Anterior cingulate cortex (tissue), 58 donors: ENCODE measurements around the gene PLCB1.
"Not testable (repeated sequence)": the region's sequence is repeated elsewhere in the genome, so short reads cannot be mapped to it uniquely, and the experiment has no call there.

Experiments used
- DNase-seq, 58 donors: peaks; one replicate each; lab custom pipeline; 2025; lab: John Stamatoyannopoulos, UW

Gene PLCB1

DNA sequence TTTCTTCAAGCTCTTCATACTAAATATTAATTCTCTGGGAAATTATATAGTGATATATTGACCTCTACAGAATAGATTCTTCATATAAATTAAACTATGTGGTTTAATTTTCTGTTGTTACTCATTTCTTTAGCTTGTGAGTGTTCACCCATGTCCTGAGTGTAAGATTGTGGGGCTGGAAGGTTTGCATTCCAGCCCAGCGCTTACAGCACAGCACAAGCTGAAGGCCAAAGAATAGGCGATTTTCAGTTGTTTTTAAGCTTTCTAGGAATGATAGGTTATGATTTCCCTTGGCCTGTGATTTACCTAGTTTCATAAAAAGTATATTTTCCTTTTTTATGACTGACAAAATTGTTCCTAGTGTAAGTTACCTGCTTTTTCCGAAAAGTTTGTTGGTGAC is 194.1 kb downstream of the PLCB1 start:
- DNase-seq = no peak

DNA sequence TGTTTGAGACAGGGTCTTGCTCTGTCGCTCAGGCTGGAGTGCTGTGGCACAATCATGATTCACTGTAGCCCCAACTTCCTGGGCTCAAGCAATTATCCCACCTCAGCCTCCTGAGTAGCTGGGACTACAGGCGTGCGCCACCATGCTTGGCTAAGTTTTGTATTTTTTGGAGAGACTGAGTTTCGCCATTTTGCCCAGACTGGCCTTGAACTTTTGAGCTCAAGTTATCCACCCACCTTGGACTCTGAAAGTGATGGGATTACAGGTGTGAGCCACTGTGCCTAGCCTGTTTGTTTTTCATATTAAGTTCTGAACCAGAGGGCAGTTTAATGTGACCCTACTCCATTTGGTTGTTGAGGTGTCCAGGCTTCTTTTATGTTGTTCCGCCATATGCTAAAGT is 194.8 kb downstream of the PLCB1 start:
- no peak for DNase-seq

- no peak for DNase-seq
These were observed 196.1 kb downstream of the PLCB1 start for GRCh38 chr20:8328189-8328588.

GRCh38 chr20:8330319-8330784 is 198.3 kb downstream of the PLCB1 start:
- DNase-seq = peak in 3 of 58 donors; percentile 3 to 49 (median 8)

GRCh38 chr20:8330785-8331695 is 199.0 kb downstream of the PLCB1 start:
- no peak for DNase-seq

DNA sequence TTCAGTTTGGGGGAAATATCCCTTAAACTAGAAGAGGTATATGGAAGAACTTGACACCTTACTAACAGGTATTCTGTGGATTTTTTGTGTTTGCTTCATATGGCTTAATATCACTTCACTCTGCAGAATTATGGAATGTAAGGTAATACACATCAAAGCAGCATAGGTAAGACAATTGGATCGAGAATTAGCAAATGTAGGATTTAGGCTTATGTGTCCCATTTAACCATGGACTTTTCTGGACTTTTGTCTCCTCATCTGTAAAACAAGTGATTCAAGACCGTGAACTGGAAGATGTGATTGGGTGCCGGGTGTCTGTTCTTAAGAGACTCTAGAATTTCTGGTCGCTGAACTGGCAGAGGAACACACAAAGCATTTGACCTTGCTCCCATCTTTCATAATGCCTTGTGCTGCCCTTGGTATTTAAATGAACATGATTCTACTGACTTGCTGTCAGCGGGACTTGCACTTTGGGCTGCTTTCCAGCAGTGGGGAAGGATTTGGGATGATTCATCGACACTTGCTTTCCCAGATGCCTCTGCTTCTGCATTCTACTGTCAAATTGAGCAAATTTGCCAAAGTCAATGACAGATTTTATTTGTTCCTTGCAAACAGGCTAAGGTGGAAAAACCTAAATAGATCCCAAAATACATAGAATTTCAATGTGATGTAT is 199.8 kb downstream of the PLCB1 start:
- DNase-seq = peak in 10 of 58 donors; percentile 6 to 37 (median 14)

- no peak for DNase-seq
These were observed 202.6 kb downstream of the PLCB1 start for GRCh38 chr20:8334641-8335040.

DNA sequence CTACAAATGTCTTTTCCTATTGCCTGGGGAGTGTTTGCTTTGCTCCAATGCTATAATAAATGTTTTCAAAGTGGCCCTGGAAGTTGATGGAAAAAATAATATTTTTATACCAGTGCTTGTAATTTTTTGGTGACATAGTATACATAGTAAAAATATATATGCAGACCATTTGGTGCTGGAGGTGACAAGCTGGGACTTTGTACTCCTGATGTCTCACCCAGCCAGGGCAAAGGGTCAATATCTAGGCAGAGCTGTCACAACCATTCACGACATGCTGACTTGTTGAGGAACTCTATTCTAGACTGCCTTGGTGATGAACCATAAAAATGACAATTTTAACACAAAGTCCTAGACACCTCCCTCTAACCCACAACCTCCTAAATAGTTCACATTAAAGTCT is 203.0 kb downstream of the PLCB1 start:
- no peak for DNase-seq

- DNase-seq = no peak
These were observed 203.6 kb downstream of the PLCB1 start for GRCh38 chr20:8335495-8336195.

- DNase-seq = no peak
These were observed 207.3 kb downstream of the PLCB1 start for GRCh38 chr20:8339349-8339748.

GRCh38 chr20:8342391-8342790 is 210.3 kb downstream of the PLCB1 start:
- no peak for DNase-seq

- peak in 24 of 58 donors; percentile 3 to 76 (median 21) for DNase-seq
These were observed 212.0 kb downstream of the PLCB1 start for GRCh38 chr20:8344106-8344505.

GRCh38 chr20:8344631-8345030 is 212.6 kb downstream of the PLCB1 start:
- DNase-seq = no peak

GRCh38 chr20:8346700-8347270 is 214.7 kb downstream of the PLCB1 start:
- DNase-seq = no peak

DNA sequence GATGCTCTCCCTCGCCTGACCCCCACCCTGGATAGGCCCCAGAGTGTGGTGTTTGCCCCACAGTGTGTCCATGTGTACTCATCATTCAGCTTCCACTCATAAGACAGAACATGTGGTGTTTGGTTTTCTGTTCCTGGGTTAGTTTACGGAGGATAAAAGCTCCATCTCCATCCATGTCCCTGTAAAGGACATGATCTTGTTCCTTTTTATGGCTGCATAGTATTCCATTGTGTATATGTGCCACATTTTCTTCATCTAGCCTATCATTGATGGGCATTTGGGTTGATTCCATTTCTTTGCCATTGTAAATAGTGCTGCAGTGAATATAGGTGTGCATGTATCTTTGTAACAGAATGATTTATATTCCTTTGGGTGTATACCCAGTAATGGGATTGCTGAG is 218.2 kb downstream of the PLCB1 start:
- not testable (repeated sequence) for DNase-seq

DNA sequence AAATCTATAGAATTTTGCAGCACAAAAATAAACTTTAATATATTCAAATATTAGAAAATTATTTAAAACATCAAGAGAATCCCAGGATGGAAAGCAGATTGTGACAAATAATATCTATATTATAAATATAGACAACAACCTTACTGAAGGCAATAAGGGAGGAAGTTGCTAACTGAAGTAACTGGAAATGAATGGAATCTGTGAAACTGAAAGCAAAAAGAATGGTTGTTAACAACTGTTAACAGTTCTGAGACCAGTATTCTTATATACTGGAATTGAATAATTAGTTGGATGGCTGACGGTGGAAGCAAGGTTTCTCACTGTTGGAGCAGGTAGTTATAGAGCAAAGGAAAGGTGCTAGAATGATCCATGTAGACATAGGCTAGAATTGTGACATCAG is 220.4 kb downstream of the PLCB1 start:
- DNase-seq = no peak

DNA sequence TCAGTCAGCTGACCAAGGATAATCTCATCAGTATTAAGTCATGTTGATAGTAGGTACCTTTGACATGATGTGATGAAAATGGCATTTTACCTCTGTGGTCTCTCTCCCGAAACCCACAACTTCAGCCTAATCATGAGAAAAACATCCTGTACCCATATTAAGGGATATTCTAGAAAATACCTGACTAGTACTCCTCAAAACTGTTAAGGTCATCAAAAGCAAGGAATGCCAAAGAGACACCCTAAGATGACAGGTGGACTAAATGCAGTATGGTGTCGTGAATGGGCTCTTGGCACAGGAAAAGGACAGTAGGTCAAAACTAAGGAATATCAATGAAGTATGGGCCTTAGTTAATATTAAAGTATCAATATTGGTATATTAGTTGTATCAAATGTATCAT is 221.4 kb downstream of the PLCB1 start:
- DNase-seq = no peak

DNA sequence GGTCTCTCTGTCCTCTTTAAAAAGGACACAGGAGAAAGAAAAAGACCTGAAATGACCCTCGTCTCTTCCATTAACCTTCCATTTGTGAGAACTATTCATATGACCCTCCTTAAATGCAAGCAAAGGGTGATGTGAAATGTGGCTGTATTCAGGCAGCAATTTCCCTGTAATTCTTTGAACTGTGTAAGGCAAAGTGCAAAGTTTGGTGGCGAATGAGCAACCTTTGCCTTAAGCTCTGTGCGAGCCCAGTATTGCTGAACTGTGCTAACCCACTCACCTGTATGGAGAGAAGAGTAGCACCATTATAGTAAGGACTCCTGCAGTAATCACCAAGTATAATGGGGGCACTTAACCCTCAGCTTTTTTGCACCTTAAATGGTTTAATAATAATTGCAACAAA is 223.4 kb downstream of the PLCB1 start:
- no peak for DNase-seq

GRCh38 chr20:8356806-8357205 is 224.7 kb downstream of the PLCB1 start:
- no peak for DNase-seq

GRCh38 chr20:8357703-8358102 is 225.6 kb downstream of the PLCB1 start:
- DNase-seq = no peak

DNA sequence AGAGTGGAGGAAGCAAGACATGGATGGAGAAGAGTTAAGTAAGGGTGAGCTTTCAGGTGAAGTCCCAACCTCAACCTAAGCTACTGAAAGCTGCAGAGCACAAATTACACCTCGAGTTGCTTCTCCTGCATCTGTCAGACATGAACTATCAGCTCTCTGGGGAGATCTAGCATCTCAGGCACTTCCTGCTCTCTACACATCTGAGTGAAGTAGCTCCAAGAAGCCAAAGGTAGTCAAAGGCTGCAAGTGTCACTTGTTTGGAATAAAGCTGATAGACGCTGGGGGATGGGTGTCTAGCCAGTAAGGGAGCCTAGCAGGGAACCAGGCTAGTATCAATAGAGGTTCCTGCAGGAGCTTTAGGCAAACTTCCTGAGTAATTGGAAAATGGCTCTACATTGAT is 228.0 kb downstream of the PLCB1 start:
- no peak for DNase-seq
